H1 (cell line): ENCODE data around the gene MPV17L. TPM values are rescaled to one million over a fixed set of nuclear protein-coding genes. Genes with fewer than 3 reads are reported as not detected.
A peak's percentile ranks its signal among the peaks of the same experiment; 100 is the strongest.

Source experiments
- CTCF ChIA-PET: fragments of 300-600 bp; sonication (Branson Sonifier 250); formaldehyde crosslinking; loops from one replicate; lab custom pipeline; 2021; ENCODE audit not compliant: partially characterized antibody; lab: Charles Lee
- POLR2A ChIA-PET: fragments of 300-600 bp; sonication (Branson Sonifier 250); formaldehyde crosslinking; loops from one replicate; lab custom pipeline; 2021; ENCODE audit warnings: inconsistent platforms; ENCODE audit not compliant: partially characterized antibody; lab: Charles Lee
- DNase-seq, 2 experiments: peaks; one replicate each; pipeline versions ENCODE4 v3.0.0 to v3.0.0-alpha.2; 2010 to 2022; ENCODE audit warnings: low spot score in 2 of 2, low read depth in 1 of 2, mixed read lengths in 1 of 2
- FAIRE-seq: peaks from 2 replicates; lab custom pipeline; 2011; peaks lifted over from hg19 to GRCh38; lab: Jason Lieb, UNC
- H2AFZ ChIP-seq: 2 replicates; pipeline ENCODE4 v1.8.1; 2012; ENCODE audit warnings: low read length, inconsistent platforms
- H2AK5ac ChIP-seq: 2 replicates; pipeline ENCODE4 v1.6.1; 2013; ENCODE audit warnings: low read depth, low read length
- H2BK120ac ChIP-seq: replicated peaks from 2 replicates; pipeline ENCODE3; 2013; ENCODE audit warnings: low read depth, low read length, inconsistent platforms
- H2BK12ac ChIP-seq: 2 replicates; pipeline ENCODE4 v1.6.1; 2013; ENCODE audit warnings: low read depth, low read length
- H2BK15ac ChIP-seq: 2 replicates; pipeline ENCODE4 v1.6.1; 2013; ENCODE audit warnings: low read length
- H2BK20ac ChIP-seq: 2 replicates; pipeline ENCODE4 v1.6.1; 2013; ENCODE audit warnings: low read length
- H2BK5ac ChIP-seq: 2 replicates; pipeline ENCODE4 v1.6.1; 2013; ENCODE audit warnings: low read depth, low read length
- H3K14ac ChIP-seq: 2 replicates; pipeline ENCODE4 v1.6.1; 2013; ENCODE audit warnings: inconsistent platforms; ENCODE audit not compliant: insufficient read length
- H3K18ac ChIP-seq: 2 replicates; pipeline ENCODE4 v1.6.1; 2013; ENCODE audit warnings: low read length; ENCODE audit errors: extremely low read depth
- H3K23ac ChIP-seq: 2 replicates; pipeline ENCODE4 v1.6.1; 2013; ENCODE audit warnings: inconsistent platforms; ENCODE audit not compliant: insufficient read length
- H3K23me2 ChIP-seq: 2 replicates; pipeline ENCODE4 v1.6.1; 2013; ENCODE audit warnings: low read depth, low read length
- H3K27ac ChIP-seq: 2 replicates; pipeline ENCODE4 v1.6.1; 2011; ENCODE audit warnings: low read depth, low read length, inconsistent platforms
- H3K27me3 ChIP-seq, 4 experiments: replicated peaks in 1 of 4; 1 replicate in 1 of 4; 2 replicates in 3 of 4; pipeline versions ENCODE4 v1.6.1 to v1.8.1; 2011 to 2013; ENCODE audit warnings: low read length in 3 of 4, mild to moderate bottlenecking in 3 of 4, inconsistent platforms in 2 of 4, mixed read lengths in 2 of 4, moderate library complexity in 1 of 4; ENCODE audit not compliant: control insufficient read depth in 3 of 4, insufficient read depth in 3 of 4; ENCODE audit errors: extremely low read depth in 1 of 4
- H3K36me3 ChIP-seq, 4 experiments: 2 replicates each; pipeline versions ENCODE4 v1.6.1 to v1.8.1; 2011 to 2013; ENCODE audit warnings: mild to moderate bottlenecking in 4 of 4, low read length in 3 of 4, moderate library complexity in 2 of 4, control low read depth in 1 of 4, inconsistent platforms in 1 of 4; ENCODE audit not compliant: insufficient read depth in 4 of 4, control insufficient read depth in 2 of 4
- H3K4ac ChIP-seq: replicated peaks from 2 replicates; pipeline ENCODE3; 2013; ENCODE audit warnings: low read length, low read depth, mixed read lengths, inconsistent platforms; ENCODE audit not compliant: insufficient read length
- H3K4me1 ChIP-seq, 4 experiments: replicated peaks in 1 of 4; 1 replicate in 1 of 4; 2 replicates in 3 of 4; pipeline versions ENCODE4 v1.6.1 to v1.8.1; 2011 to 2013; ENCODE audit warnings: low read length in 3 of 4, inconsistent platforms in 2 of 4, mixed read lengths in 1 of 4; ENCODE audit not compliant: insufficient read depth in 4 of 4, control insufficient read depth in 3 of 4
- H3K4me2 ChIP-seq, 2 experiments: 2 replicates each; pipeline versions ENCODE4 v1.6.1 to v1.8.1; 2011 to 2013; ENCODE audit warnings: low read depth in 2 of 2, low read length in 2 of 2, control low read depth in 1 of 2, inconsistent platforms in 1 of 2, mild to moderate bottlenecking in 1 of 2; ENCODE audit not compliant: insufficient read depth in 1 of 2
- H3K4me3 ChIP-seq, 4 experiments: fragments of 200-600, 300-600 bp in 1 of 4; sonication (generic), shearing (Covaris generic), sonication (Bioruptor Twin) in 1 of 4; 2 replicates each; pipeline versions ENCODE4 v1.5.1 to v1.8.1; 2011 to 2016; ENCODE audit warnings: low read length in 4 of 4, low read depth in 3 of 4, control low read depth in 2 of 4, inconsistent platforms in 2 of 4, mild to moderate bottlenecking in 2 of 4, mixed read lengths in 1 of 4, moderate library complexity in 1 of 4; ENCODE audit not compliant: insufficient read depth in 2 of 4; ENCODE audit errors: extremely low read depth in 1 of 4
- H3K56ac ChIP-seq: replicated peaks from 2 replicates; pipeline ENCODE3; 2013; ENCODE audit warnings: low read depth, mild to moderate bottlenecking, mixed read lengths, low read length, inconsistent platforms; ENCODE audit not compliant: insufficient read length
- H3K79me1 ChIP-seq: 2 replicates; pipeline ENCODE4 v1.6.1; 2013; ENCODE audit warnings: low read depth, low read length, control low read depth
- H3K79me2 ChIP-seq, 2 experiments: 2 replicates each; pipeline versions ENCODE4 v1.6.1 to v1.8.1; 2012 to 2013; ENCODE audit warnings: low read length in 2 of 2, mild to moderate bottlenecking in 2 of 2, inconsistent platforms in 1 of 2; ENCODE audit not compliant: insufficient read depth in 2 of 2, control insufficient read depth in 1 of 2
- H3K9ac ChIP-seq, 4 experiments: replicated peaks in 1 of 4; 1 replicate in 1 of 4; 2 replicates in 3 of 4; pipeline versions ENCODE4 v1.6.1 to v1.8.1; 2011 to 2013; ENCODE audit warnings: low read depth in 3 of 4, low read length in 3 of 4, control low read depth in 2 of 4, mild to moderate bottlenecking in 2 of 4, moderate library complexity in 2 of 4, inconsistent platforms in 1 of 4; ENCODE audit errors: extremely low read depth in 1 of 4
- H3K9me3 ChIP-seq, 2 experiments: 2 replicates each; pipeline versions ENCODE4 v1.6.1 to v1.8.1; 2012 to 2013; ENCODE audit warnings: mild to moderate bottlenecking in 2 of 2, moderate library complexity in 2 of 2, control low read depth in 1 of 2, inconsistent platforms in 1 of 2, low read depth in 1 of 2, low read length in 1 of 2, mixed read lengths in 1 of 2; ENCODE audit not compliant: insufficient read depth in 2 of 2
- H4K20me1 ChIP-seq, 2 experiments: replicated peaks in 1 of 2; 2 replicates each; pipeline versions ENCODE3 to v1.8.1; 2011 to 2013; ENCODE audit warnings: inconsistent platforms in 2 of 2, low read length in 2 of 2, mild to moderate bottlenecking in 1 of 2; ENCODE audit not compliant: insufficient read depth in 2 of 2, control insufficient read depth in 1 of 2
- H4K5ac ChIP-seq: 2 replicates; pipeline ENCODE4 v1.6.1; 2013; ENCODE audit warnings: low read length, low read depth, mixed read lengths, inconsistent platforms; ENCODE audit not compliant: insufficient read length
- H4K8ac ChIP-seq: 2 replicates; pipeline ENCODE4 v1.8.0; 2013; ENCODE audit warnings: mild to moderate bottlenecking, moderate library complexity, low read length, inconsistent platforms; ENCODE audit not compliant: insufficient read depth; ENCODE audit errors: extremely low read depth
- H4K91ac ChIP-seq: replicated peaks from 2 replicates; pipeline ENCODE3; 2013; ENCODE audit warnings: low read length, mixed read lengths, inconsistent platforms; ENCODE audit not compliant: insufficient read length
- WGBS, 2 experiments: shearing (Covaris generic) in 1 of 2; methylation state at CpG; one replicate each; pipeline versions ENCODE4 v1.1.6 to v1.1.7; 2013 to 2015; ENCODE audit warnings: low lambda C conversion rate in 2 of 2, mixed read lengths in 2 of 2, inconsistent platforms in 1 of 2, low coverage in 1 of 2, missing lambda C conversion rate in 1 of 2; ENCODE audit not compliant: insufficient replicate concordance in 2 of 2, insufficient coverage in 1 of 2, insufficient read length in 1 of 2; ENCODE audit errors: extremely low coverage in 1 of 2, missing lambda C conversion rate in 1 of 2; 5-methylcytosine and 5-hydroxymethylcytosine counted together
- polyA plus RNA-seq, 7 experiments: library from polyadenylated mRNA; depleted of rRNA in 3 of 7; stranded (reverse) in 5 of 7; unstranded in 2 of 7; fragments of >200 nt in 5 of 7; fragments of 200-250 nt in 2 of 7; gene quantifications; 1 replicate in 5 of 7; 2 replicates in 1 of 7; 4 replicates in 1 of 7; pipeline versions ENCODE4 v1.2.1 to v1.2.3, GENCODE V29; 2011 to 2013; ENCODE audit warnings: missing spikeins in 2 of 7, mixed read lengths in 2 of 7
- total RNA-seq: library from RNA; stranded (reverse); fragmentation: NEBNext Ultra II Directional; extraction: Animal tissue kit (Norgen Biotek cat#: 25700); gene quantifications from 2 replicates; pipeline ENCODE4 v1.2.1, GENCODE V29; 2021

MPV17L gene
- total and polyA plus RNA-seq, 2 of the 8 experiments (the other 6 are each of a cell fraction or from before 2014, with no cell fraction given): 6.7 to 8.2 TPM

GRCh38 chr16:15396948-15397594 lies 1.5 kb downstream of the MPV17L start:
- Histone ChIP-seq H4K20me1 (peaks cover 0 to 2% of the 10 kb centered on the region in 2 experiments), H2BK5ac (no peak overlapping the region), H3K4me2 (peak overlapping the region; percentile 40 to 72; a peak in 2 of 4 replicates), H2BK15ac (no peak overlapping the region), H3K36me3 (no peaks in the 10 kb centered on the region), H3K9ac (no peak overlapping the region), H2BK20ac (no peak overlapping the region), H2AK5ac (no peak overlapping the region), H3K4me3 (peak overlapping the region in 1 of 4 experiments; percentile 80; a peak in 1 of 8 replicates), H3K79me1 (no peaks in the 10 kb centered on the region), H3K79me2 (no peaks in the 10 kb centered on the region), H2AFZ (no peak overlapping the region), H4K8ac (no peak overlapping the region), H3K56ac (no peak overlapping the region), H3K4me1 (peaks cover 0 to 7% (median 3%) of the 10 kb centered on the region in 4 experiments; a peak in 3 of 7 replicates), H2BK120ac (no peak overlapping the region), H3K23me2 (peaks cover 5% of the 10 kb centered on the region; the same call in 1 of the 2 replicates), H3K23ac (no peak overlapping the region), H3K18ac (no peak overlapping the region; the same call in 1 of the 2 replicates), H4K91ac (no peak overlapping the region), H3K27me3 (peaks cover 0 to 2% (median 0%) of the 10 kb centered on the region in 4 experiments; a peak in 1 of 7 replicates), H3K27ac (no peak overlapping the region), H3K4ac (no peak overlapping the region), H3K14ac (no peak overlapping the region), H4K5ac (no peak overlapping the region), H3K9me3 (no peaks in the 10 kb centered on the region), H2BK12ac (no peak overlapping the region)
- ChIA-PET POLR2A (no interaction called here), CTCF (no interaction called here)
- FAIRE-seq: no peak
- no peak for DNase-seq
- WGBS, 2 experiments: 77% methylated on average over 11 of the region's 11 CpGs; no CpG with 5 or more reads in 1 of the 2 experiments
